Mammary epithelial cell (primary cell): Measurements from ENCODE around the gene MARCKS.

ENCODE experiments used
- EZH2 ChIP-seq: IDR thresholded peaks from 2 replicates; pipeline ENCODE4 v1.6.1; 2012; ENCODE audit warnings: low read length, inconsistent platforms, borderline replicate concordance
- TF ChIP-seq, protein P1 (sequence below), 2 donors: IDR thresholded peaks in 1 of 2; conservative IDR thresholded peaks in 1 of 2; 2 replicates each; pipeline ENCODE4 v1.5.1; 2011 to 2012; ENCODE audit warnings: inconsistent platforms in 2 of 2, low read length in 2 of 2, mild to moderate bottlenecking in 2 of 2, control low read depth in 1 of 2, low read depth in 1 of 2; ENCODE audit not compliant: insufficient read depth in 1 of 2; ENCODE audit errors: extremely low read depth in 1 of 2

DNA sequence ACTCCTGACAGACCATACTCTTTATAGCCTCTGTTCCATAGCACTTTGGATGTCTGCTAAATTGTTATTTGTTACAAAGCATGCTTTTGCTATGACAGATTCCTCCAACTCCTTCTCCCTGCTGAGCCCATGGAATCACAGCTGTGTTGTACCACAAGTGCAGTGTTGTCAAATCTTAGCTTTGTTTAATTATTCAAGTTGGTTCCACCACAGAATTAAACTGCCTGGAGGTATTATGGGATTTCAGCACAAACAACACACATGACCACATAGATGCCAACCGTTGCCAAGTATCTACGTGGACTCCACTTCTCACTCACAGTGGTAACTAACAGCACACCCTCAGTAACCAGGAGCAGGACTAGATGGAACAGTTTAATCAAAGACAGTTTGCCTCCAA is 32.7 kb upstream of the MARCKS start:
- TF ChIP-seq, protein P1, sequence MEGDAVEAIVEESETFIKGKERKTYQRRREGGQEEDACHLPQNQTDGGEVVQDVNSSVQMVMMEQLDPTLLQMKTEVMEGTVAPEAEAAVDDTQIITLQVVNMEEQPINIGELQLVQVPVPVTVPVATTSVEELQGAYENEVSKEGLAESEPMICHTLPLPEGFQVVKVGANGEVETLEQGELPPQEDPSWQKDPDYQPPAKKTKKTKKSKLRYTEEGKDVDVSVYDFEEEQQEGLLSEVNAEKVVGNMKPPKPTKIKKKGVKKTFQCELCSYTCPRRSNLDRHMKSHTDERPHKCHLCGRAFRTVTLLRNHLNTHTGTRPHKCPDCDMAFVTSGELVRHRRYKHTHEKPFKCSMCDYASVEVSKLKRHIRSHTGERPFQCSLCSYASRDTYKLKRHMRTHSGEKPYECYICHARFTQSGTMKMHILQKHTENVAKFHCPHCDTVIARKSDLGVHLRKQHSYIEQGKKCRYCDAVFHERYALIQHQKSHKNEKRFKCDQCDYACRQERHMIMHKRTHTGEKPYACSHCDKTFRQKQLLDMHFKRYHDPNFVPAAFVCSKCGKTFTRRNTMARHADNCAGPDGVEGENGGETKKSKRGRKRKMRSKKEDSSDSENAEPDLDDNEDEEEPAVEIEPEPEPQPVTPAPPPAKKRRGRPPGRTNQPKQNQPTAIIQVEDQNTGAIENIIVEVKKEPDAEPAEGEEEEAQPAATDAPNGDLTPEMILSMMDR (conservative IDR thresholded peaks at IDR 0.05 in 1 of 2, IDR thresholded peaks at IDR 0.05 in 1 of 2; ENCODE audit: extremely low read depth in 1 of 2, insufficient read depth in 1 of 2, low read depth in 1 of 2, low read length in 2 of 2), result no peak
- TF ChIP-seq EZH2, result no peak
